Measurements from ENCODE around the gene FOXM1.
A peak's percentile ranks its signal among the peaks of the same experiment; 100 is the strongest.

FOXM1 gene

GRCh38 chr12:2877047-2877952 lies at the start of gene FOXM1, which contains the start of gene RHNO1:
FOXM1 (minus strand) TSS chr12:2877174; CDS start chr12:2874478, 2,696 bp downstream.
RHNO1 (plus strand) TSS chr12:2877223; CDS start chr12:2885367, 8,144 bp downstream.
- peak; percentile 83 for DNase-seq (ENCODE audit: low read depth, low spot score)

GRCh38 chr12:2925322-2925995 lies 48.5 kb upstream of the FOXM1 start:
- DNase-seq (ENCODE audit: low read depth, low spot score): no peak

- DNase-seq (ENCODE audit: low read depth, low spot score): no peak
These were observed 47.0 kb upstream of the FOXM1 start for GRCh38 chr12:2924019-2924418.

- DNase-seq (ENCODE audit: low read depth, low spot score): no peak
These were observed 46.1 kb upstream of the FOXM1 start for GRCh38 chr12:2923057-2923456.

- DNase-seq (ENCODE audit: low read depth, low spot score): no peak
These were observed 45.4 kb upstream of the FOXM1 start for GRCh38 chr12:2922329-2922728.

DNA sequence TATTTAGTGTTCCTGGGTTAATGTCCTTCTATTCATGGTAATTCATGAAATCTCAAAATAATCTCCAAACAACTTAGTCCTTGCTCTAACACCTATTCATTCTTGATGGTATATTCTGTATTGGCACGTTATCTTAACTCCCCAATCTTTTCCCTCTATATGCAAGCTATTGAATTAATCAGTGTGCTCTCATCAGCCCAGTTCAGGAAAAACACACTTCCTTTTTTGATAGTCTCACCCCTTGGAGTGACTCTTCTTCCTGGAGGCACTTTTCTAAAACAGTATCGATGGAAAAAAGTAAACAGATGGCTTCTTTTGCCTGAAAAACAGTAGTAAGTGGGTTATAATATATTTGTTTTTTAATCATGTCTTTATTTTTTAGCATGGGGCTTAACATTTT lies 42.3 kb upstream of the FOXM1 start:
- no peak for DNase-seq (ENCODE audit: low read depth, low spot score)

GRCh38 chr12:2912216-2912575 lies 35.2 kb upstream of the FOXM1 start:
- DNase-seq (ENCODE audit: low read depth, low spot score): no peak

- DNase-seq (ENCODE audit: low read depth, low spot score): no peak
These were observed 27.3 kb upstream of the FOXM1 start for GRCh38 chr12:2904260-2904659.

DNA sequence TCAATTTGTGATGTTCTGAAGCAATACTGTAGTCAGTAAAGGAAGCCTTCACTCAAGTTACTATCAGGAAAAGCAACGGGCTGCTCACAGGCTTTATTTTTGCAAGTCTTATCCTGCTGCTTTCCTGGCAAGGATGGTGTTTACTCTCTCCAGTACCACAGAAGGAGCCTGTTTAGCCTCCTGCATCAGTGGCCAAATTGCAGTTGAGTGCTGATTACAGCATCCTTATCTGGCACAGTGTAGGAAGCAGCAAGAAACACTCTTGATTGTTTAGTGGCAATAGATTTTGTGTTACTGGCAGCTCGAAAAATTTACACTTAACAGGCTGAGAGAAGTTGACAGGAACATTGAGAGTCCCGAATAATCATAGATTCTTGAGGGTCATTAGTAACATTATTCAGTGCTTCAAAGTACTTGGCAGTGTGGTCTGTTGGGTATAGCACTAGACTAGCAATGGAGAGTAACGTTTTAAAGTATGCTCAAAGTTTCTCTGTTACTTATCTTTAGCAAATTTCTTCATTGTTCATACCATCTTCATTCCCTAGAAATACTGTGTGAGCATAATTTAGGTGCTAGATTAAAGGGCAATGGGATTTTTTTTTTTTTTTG lies 25.4 kb upstream of the FOXM1 start:
- DNase-seq (ENCODE audit: low read depth, low spot score): no peak

GRCh38 chr12:2900642-2901041 lies 23.7 kb upstream of the FOXM1 start:
- no peak for DNase-seq (ENCODE audit: low read depth, low spot score)

DNA sequence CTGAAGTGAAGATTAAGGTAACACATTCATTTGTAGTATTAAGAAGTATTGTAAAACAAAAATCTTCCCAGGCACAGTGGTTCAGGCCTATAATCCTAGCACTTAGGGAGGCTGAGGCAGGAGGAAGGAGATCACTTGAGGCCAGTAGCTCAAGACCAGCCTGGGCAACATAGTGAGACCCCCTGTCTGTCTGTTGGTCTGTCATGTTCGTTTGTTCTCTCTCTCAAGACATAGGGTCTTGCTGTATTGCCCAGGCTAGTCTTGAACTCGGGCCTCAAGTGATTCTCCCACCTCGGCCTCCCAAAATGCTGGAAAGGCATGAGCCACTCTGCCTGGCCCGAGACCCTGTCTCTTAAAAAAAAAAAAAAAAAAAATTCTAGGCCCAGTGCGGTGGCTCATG lies 20.4 kb upstream of the FOXM1 start:
- DNase-seq (ENCODE audit: low read depth, low spot score): no peak

GRCh38 chr12:2895511-2895910 lies 18.5 kb upstream of the FOXM1 start:
- no peak for DNase-seq (ENCODE audit: low read depth, low spot score)

- no peak for DNase-seq (ENCODE audit: low read depth, low spot score)
These were observed 18.1 kb upstream of the FOXM1 start for GRCh38 chr12:2895051-2895451.

- no peak for DNase-seq (ENCODE audit: low read depth, low spot score)
These were observed 16.0 kb upstream of the FOXM1 start for GRCh38 chr12:2893007-2893406.

GRCh38 chr12:2892246-2892645 lies 15.3 kb upstream of the FOXM1 start:
- DNase-seq (ENCODE audit: low read depth, low spot score): no peak

DNA sequence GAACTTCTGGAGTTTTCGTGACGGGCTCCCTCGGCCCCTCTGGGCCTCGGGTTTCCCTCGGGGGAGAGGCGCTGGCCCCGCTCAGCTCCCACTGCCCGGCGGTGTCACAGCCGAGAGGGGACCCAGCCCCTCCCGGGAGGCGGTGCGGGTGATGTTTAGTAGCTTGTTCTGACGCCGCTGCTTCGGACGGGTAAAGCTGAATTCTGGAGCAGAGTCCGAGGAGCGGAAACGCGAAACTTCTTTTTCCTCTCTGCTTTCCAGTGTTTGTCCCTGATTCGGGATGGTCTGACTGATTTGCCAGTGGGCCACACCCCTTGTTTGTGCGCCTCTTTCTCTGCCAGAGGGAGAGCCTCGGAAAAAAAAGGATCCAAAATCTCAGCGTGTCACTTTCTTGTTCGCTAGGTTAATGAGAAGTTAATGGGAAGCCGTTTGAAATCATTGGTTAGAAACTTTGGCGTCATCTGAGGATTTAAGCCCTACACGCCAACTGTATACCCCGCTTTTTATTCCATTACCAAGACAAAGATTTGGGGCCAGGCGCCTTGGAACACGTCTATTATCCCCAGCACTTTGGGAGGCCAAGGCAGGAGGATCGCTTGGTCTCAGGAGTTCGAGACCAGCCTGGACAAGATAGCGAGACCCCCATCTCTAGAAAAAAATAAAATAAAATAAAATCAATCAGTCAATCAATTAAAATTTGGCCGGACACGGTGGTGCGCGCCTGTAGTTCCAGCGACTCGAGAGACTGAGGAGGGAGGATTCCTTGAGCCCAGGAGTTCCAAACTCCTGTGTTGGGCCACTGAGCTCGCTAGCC lies 14.5 kb upstream of the FOXM1 start:
- no peak for DNase-seq (ENCODE audit: low read depth, low spot score)

GRCh38 chr12:2890388-2891239 lies 13.6 kb upstream of the FOXM1 start, which contains the start of gene TULP3:
TULP3 (plus strand) TSS chr12:2890891; CDS start chr12:2890948, 57 bp downstream.
- peak; percentile 99 for DNase-seq (ENCODE audit: low read depth, low spot score)

DNA sequence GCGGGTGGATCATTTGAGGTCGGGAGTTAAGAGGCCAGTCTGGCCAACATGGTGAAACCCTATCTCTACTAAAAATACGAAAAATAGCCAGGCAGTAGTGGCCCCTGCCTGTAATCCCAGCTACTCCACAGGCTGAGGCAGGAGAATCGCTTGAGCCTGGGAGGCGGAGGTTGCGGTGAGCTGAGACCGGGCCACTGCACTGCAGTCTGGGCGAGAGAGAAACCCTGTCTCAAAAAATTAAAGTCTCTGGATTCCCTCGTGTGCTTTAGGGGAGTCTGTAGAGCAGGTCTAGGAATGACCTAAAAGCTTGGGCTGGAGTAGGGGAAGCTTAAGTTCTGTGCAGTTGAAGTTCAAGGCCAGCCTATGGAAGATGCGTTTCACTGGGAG lies 13.0 kb upstream of the FOXM1 start:
- DNase-seq (ENCODE audit: low read depth, low spot score): no peak

GRCh38 chr12:2886768-2887450 lies 9.9 kb upstream of the FOXM1 start:
- no peak for DNase-seq (ENCODE audit: low read depth, low spot score)

DNA sequence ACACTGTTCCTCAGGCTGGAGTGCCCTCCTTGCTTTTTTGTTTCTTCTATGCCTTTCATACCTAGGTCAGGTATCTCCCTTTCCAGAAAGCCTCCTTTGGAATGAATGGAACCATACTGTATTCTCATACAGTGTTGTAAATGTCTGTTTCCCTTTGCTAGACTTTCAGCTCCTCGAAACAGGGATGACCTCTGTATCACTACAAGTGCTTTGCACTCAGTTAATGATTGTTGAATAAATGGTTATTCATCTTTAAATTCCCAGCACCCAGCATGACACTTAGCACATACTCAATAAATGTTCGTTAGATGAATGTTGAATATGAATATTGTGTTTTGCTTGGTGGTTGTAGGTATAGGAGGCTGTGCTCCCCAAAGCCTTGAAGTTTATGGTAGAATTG lies 7.8 kb upstream of the FOXM1 start:
- DNase-seq (ENCODE audit: low read depth, low spot score): no peak
